Kidney epithelial cell (primary cell): ENCODE data around the gene TOP1. TPM values are rescaled to one million over a fixed set of nuclear protein-coding genes. Genes with fewer than 3 reads are reported as not detected.

Experiments used
- DNase-seq: peaks from one replicate; pipeline ENCODE4 v3.0.0-alpha.2; 2010; ENCODE audit warnings: low read depth
- H3K27me3 ChIP-seq: 2 replicates; pipeline ENCODE4 v1.6.0; 2011; ENCODE audit warnings: low read length; ENCODE audit not compliant: control insufficient read depth, insufficient read depth
- H3K36me3 ChIP-seq: 2 replicates; pipeline ENCODE4 v1.5.1; 2011; ENCODE audit warnings: low read length; ENCODE audit not compliant: control insufficient read depth, insufficient read depth
- H3K4me3 ChIP-seq: 2 replicates; pipeline ENCODE4 v1.5.1; 2011; ENCODE audit warnings: low read depth, mild to moderate bottlenecking, control low read depth, low read length
- CTCF ChIP-seq: IDR thresholded peaks from 2 replicates; pipeline ENCODE4 v1.5.1; 2011; ENCODE audit warnings: mild to moderate bottlenecking, moderate library complexity, low read length, control low read depth, inconsistent platforms; ENCODE audit not compliant: insufficient read depth, poor library complexity, severe bottlenecking
- total RNA-seq: library from RNA; depleted of rRNA; stranded (reverse); fragments of >200 nt; gene quantifications from 2 replicates; pipeline ENCODE4 v1.2.3, GENCODE V29; 2015

Gene TOP1
- total RNA-seq, 1 donor from 2014 or later: 38.0 TPM

GRCh38 chr20:41061155-41061554, 32.5 kb downstream of the TOP1 start:
- no peak overlapping the region for H3K4me3 ChIP-seq
- no peaks in the 10 kb centered on the region for H3K36me3 ChIP-seq
- no peak for DNase-seq
- no peak for TF ChIP-seq CTCF
- H3K27me3 ChIP-seq: no peaks in the 10 kb centered on the region

- Histone ChIP-seq H3K4me3 (no peak overlapping the region), H3K27me3 (no peaks in the 10 kb centered on the region), H3K36me3 (no peaks in the 10 kb centered on the region)
- DNase-seq: no peak
- TF ChIP-seq CTCF: no peak
Observed at GRCh38 chr20:41063442-41063841, 34.8 kb downstream of the TOP1 start.

GRCh38 chr20:41064377-41064776, 35.8 kb downstream of the TOP1 start:
- no peak for DNase-seq
- Histone ChIP-seq H3K36me3 (no peaks in the 10 kb centered on the region), H3K27me3 (no peaks in the 10 kb centered on the region)

GRCh38 chr20:41065716-41066115, 37.1 kb downstream of the TOP1 start:
- Histone ChIP-seq H3K27me3 (no peaks in the 10 kb centered on the region), H3K4me3 (no peak overlapping the region), H3K36me3 (no peaks in the 10 kb centered on the region)
- TF ChIP-seq CTCF: no peak
- DNase-seq: no peak

More at GRCh38 chr20:41064377-41064776, 35.8 kb downstream of the TOP1 start:
- H3K4me3 ChIP-seq: no peak overlapping the region
- no peak for TF ChIP-seq CTCF

GRCh38 chr20:41068806-41069205, 40.2 kb downstream of the TOP1 start:
- no peak for DNase-seq
- TF ChIP-seq CTCF: no peak
- H3K4me3 ChIP-seq: no peak overlapping the region
- H3K27me3 ChIP-seq: no peaks in the 10 kb centered on the region
- H3K36me3 ChIP-seq: no peaks in the 10 kb centered on the region

GRCh38 chr20:41072190-41072863, 43.7 kb downstream of the TOP1 start:
- no peak for DNase-seq
- no peak overlapping the region for H3K4me3 ChIP-seq
- no peaks in the 10 kb centered on the region for H3K36me3 ChIP-seq

More at GRCh38 chr20:41072190-41072863, 43.7 kb downstream of the TOP1 start:
- TF ChIP-seq CTCF: no peak
- H3K27me3 ChIP-seq: no peaks in the 10 kb centered on the region
